HG02623 (cell line): ENCODE results near the gene DCAF7.

ENCODE experiments used
- ATAC-seq: cut with Tn5 transposase; IDR thresholded peaks from one replicate; pipeline ENCODE4 v1.9.1; 2021; ENCODE audit warnings: moderate library complexity; ENCODE audit not compliant: unreplicated experiment

The DCAF7 gene

GRCh38 chr17:63543822-63544420 is 6.4 kb upstream of the DCAF7 start:
- no peak for ATAC-seq

- ATAC-seq: no peak
Measured at GRCh38 chr17:63544467-63545301, 5.6 kb upstream of the DCAF7 start.

- ATAC-seq: no peak
Measured at GRCh38 chr17:63546308-63547082, 3.8 kb upstream of the DCAF7 start.

- no peak for ATAC-seq
Measured at GRCh38 chr17:63547083-63547523, 3.2 kb upstream of the DCAF7 start.

GRCh38 chr17:63549289-63549945 is 860 bp upstream of the DCAF7 start:
- peak; percentile 13 for ATAC-seq

GRCh38 chr17:63550817-63551639 is 751 bp downstream of the DCAF7 start:
- ATAC-seq: no peak

- ATAC-seq: no peak
Measured at GRCh38 chr17:63552211-63552610, 1.9 kb downstream of the DCAF7 start.

GRCh38 chr17:63555500-63556156 is 5.4 kb downstream of the DCAF7 start:
- no peak for ATAC-seq

- no peak for ATAC-seq
Measured at GRCh38 chr17:63557416-63557815, 7.1 kb downstream of the DCAF7 start.

- no peak for ATAC-seq
Measured at GRCh38 chr17:63558441-63558840, 8.2 kb downstream of the DCAF7 start.

GRCh38 chr17:63561819-63562218 is 11.5 kb downstream of the DCAF7 start:
- ATAC-seq: no peak

GRCh38 chr17:63563339-63563738 is 13.1 kb downstream of the DCAF7 start:
- ATAC-seq: no peak

GRCh38 chr17:63564562-63564961 is 14.3 kb downstream of the DCAF7 start:
- no peak for ATAC-seq

- no peak for ATAC-seq
Measured at GRCh38 chr17:63567229-63567628, 17.0 kb downstream of the DCAF7 start.

- no peak for ATAC-seq
Measured at GRCh38 chr17:63568563-63568962, 18.3 kb downstream of the DCAF7 start.

GRCh38 chr17:63571632-63572310 is 21.5 kb downstream of the DCAF7 start:
- ATAC-seq: no peak

GRCh38 chr17:63573634-63574033 is 23.4 kb downstream of the DCAF7 start:
- ATAC-seq: no peak

- ATAC-seq: no peak
Measured at GRCh38 chr17:63578027-63578768, 27.9 kb downstream of the DCAF7 start.

- no peak for ATAC-seq
Measured at GRCh38 chr17:63578769-63579111, 28.5 kb downstream of the DCAF7 start.
